HepG2 (cell line): ENCODE results near the gene ATP6V0A1. TPM values are rescaled to one million over a fixed set of nuclear protein-coding genes. Genes with fewer than 3 reads are reported as not detected.
A peak's percentile ranks its signal among the peaks of the same experiment; 100 is the strongest.

Source experiments
- CENPX ChIP-seq: sonication (generic); formaldehyde crosslinking; IDR thresholded peaks from 2 replicates; pipeline ENCODE4 v1.9.0; 2021; ENCODE audit warnings: mild to moderate bottlenecking, missing genetic modification reagents, moderate library complexity
- FOXA1 ChIP-seq, 2 experiments: fragments of 450-650 bp in 1 of 2; sonication (generic) in 1 of 2; formaldehyde crosslinking in 1 of 2; IDR thresholded peaks; 2 replicates each; pipeline versions ENCODE4 v1.4.0 to v1.6.1; 2016 to 2020; ENCODE audit warnings: missing genetic modification reagents in 1 of 2
- FOXO1 ChIP-seq: sonication (generic); formaldehyde crosslinking; IDR thresholded peaks from 2 replicates; pipeline ENCODE4 v1.4.0; 2020; ENCODE audit warnings: missing genetic modification reagents
- NCOA2 ChIP-seq: sonication (generic); formaldehyde crosslinking; IDR thresholded peaks from 2 replicates; pipeline ENCODE4 v1.8.0; 2022; ENCODE audit warnings: inconsistent platforms
- NRL ChIP-seq: sonication (generic); formaldehyde crosslinking; IDR thresholded peaks from 2 replicates; pipeline ENCODE4 v1.5.0; 2020; ENCODE audit warnings: missing genetic modification reagents, mild to moderate bottlenecking, moderate library complexity, borderline replicate concordance
- POLR2G ChIP-seq: fragments of 200-400 bp; formaldehyde crosslinking; IDR thresholded peaks from 2 replicates; pipeline ENCODE4 v1.6.1; 2018; ENCODE audit warnings: mild to moderate bottlenecking, low read depth, low read length, moderate library complexity
- SP4 ChIP-seq: sonication (generic); formaldehyde crosslinking; IDR thresholded peaks from 2 replicates; pipeline ENCODE4 v1.8.1; 2023; ENCODE audit warnings: mild to moderate bottlenecking, missing genetic modification reagents
- THAP11 ChIP-seq: IDR thresholded peaks from 2 replicates; pipeline ENCODE4 v1.6.1; 2016; ENCODE audit warnings: missing biosample characterization, missing genetic modification reagents
- ZBTB7B ChIP-seq: sonication (generic); formaldehyde crosslinking; IDR thresholded peaks from 2 replicates; pipeline ENCODE4 v1.4.0; 2020; ENCODE audit warnings: missing genetic modification reagents
- ZFP82 ChIP-seq: sonication (generic); formaldehyde crosslinking; IDR thresholded peaks from 2 replicates; pipeline ENCODE4 v1.5.1; 2020; ENCODE audit warnings: mild to moderate bottlenecking, missing genetic modification reagents, borderline replicate concordance
- ZFYVE20 ChIP-seq: sonication (generic); formaldehyde crosslinking; IDR thresholded peaks from 2 replicates; pipeline ENCODE4 v1.8.0; 2023; ENCODE audit warnings: low read depth, mild to moderate bottlenecking, moderate library complexity, missing genetic modification reagents, borderline replicate concordance
- ZNF24 ChIP-seq: fragments of 450-650 bp; IDR thresholded peaks from 2 replicates; pipeline ENCODE4 v1.6.1; 2017; ENCODE audit warnings: antibody characterized with exemption, mild to moderate bottlenecking
- ZNF850 ChIP-seq: sonication (generic); formaldehyde crosslinking; conservative IDR thresholded peaks from 2 replicates; pipeline ENCODE4 v1.9.0; 2021; ENCODE audit warnings: mild to moderate bottlenecking, missing genetic modification reagents
- polyA plus RNA-seq, 8 experiments: library from polyadenylated mRNA; depleted of rRNA in 3 of 8; stranded (reverse) in 7 of 8; unstranded in 1 of 8; fragments of >200 nt; fragmentation: Illumina TruSeq in 4 of 8; extraction: Trizol in 4 of 8; gene quantifications; 2 replicates each; pipeline versions ENCODE4 v1.2.1 to v1.2.3, GENCODE V29; 2011 to 2016; ENCODE audit warnings: low read depth in 4 of 8, missing spikeins in 1 of 8, mixed read lengths in 1 of 8; ENCODE audit not compliant: insufficient read depth in 1 of 8
- total RNA-seq, 5 experiments: library from RNA; depleted of rRNA; stranded (reverse); fragments of >200 nt; fragmentation: Illumina TruSeq; extraction: Trizol; gene quantifications; 2 replicates each; pipeline ENCODE4 v1.2.3, GENCODE V29; 2016; ENCODE audit warnings: low read depth in 1 of 5
- TF ChIP-seq, protein P1 (sequence below): sonication (generic); formaldehyde crosslinking; IDR thresholded peaks from 2 replicates; pipeline ENCODE4 v1.5.0; 2020; ENCODE audit warnings: mild to moderate bottlenecking, low read depth, missing genetic modification reagents, borderline replicate concordance
- TF ChIP-seq, protein P2 (sequence below): sonication (generic); formaldehyde crosslinking; IDR thresholded peaks from 2 replicates; pipeline ENCODE4 v1.4.0; 2020; ENCODE audit warnings: missing genetic modification reagents
- TF ChIP-seq, protein P3 (sequence below): sonication (generic); formaldehyde crosslinking; IDR thresholded peaks from 2 replicates; pipeline ENCODE4 v1.4.0; 2020; ENCODE audit warnings: missing genetic modification reagents; ENCODE audit errors: not compliant biosample characterization
- TF ChIP-seq, protein P4 (sequence below): sonication (generic); formaldehyde crosslinking; IDR thresholded peaks from 2 replicates; pipeline ENCODE4 v1.8.0; 2022; ENCODE audit warnings: mild to moderate bottlenecking, missing genetic modification reagents, moderate library complexity
- TF ChIP-seq, protein P5 (sequence below): sonication (generic); formaldehyde crosslinking; IDR thresholded peaks from 2 replicates; pipeline ENCODE4 v1.4.0; 2020; ENCODE audit warnings: missing genetic modification reagents, low read depth, mild to moderate bottlenecking, borderline replicate concordance
- TF ChIP-seq, protein P6 (sequence below): sonication (generic); formaldehyde crosslinking; IDR thresholded peaks from 2 replicates; pipeline ENCODE4 v1.4.0; 2020; ENCODE audit warnings: missing genetic modification reagents

Gene ATP6V0A1
- total and polyA plus RNA-seq, 2 of the 13 experiments (the other 11 are each of a cell fraction or from before 2014, with no cell fraction given): 27.9 to 54.1 TPM

DNA sequence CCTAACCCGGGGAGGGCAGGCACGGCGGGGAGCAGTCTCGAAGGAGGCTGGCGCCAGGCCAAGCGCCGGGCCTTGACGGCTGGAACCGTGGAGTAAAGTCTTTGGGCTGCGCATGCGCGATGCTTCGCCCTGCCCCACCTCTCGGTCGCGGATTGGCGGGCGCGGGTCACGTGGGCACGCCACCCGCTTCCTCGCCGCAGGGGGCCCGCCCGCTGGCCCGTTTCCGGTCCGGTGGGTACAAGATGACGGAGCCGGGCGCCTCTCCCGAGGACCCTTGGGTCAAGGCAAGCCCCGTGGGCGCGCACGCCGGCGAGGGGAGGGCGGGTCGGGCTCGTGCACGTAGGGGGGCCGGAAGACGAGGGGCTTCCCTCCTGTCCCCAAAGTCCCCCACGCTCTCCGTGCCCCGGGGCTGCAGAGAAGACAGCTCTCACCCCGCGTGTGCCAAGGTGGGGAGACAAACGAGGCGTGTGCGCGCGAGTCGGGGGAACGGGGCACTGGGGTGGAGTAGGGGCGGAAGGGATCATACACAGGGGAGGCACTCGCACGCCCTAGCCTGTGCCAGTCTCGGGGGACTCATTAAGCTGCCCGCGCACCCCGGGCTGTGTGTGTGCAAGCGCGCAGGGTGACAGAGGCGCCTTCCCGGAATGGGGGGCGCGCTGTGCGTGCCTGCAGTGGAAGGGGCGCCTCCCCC is 108.3 kb downstream of the ATP6V0A1 start, which contains the start of gene MLX (continued):
- TF ChIP-seq ZFP82 (CRISPR knock-in tag) (peak; percentile 79; the same call in 1 of the 2 replicates), ZBTB7B (CRISPR knock-in tag) (peak; percentile 91), CENPX (CRISPR knock-in tag) (no peak), ZNF24 (no peak), THAP11 (peak; percentile 86), ZNF850 (CRISPR knock-in tag) (peak; percentile 39; the same call in 1 of the 2 replicates), NCOA2 (CRISPR knock-in tag) (0 out of 2 replicates have a peak, but pooled peaks have one; percentile 11), FOXO1 (no peak; the same call in 1 of the 2 replicates), SP4 (0 out of 2 replicates have a peak, but pooled peaks have one; percentile 66), NRL (CRISPR knock-in tag) (peak; percentile 46; the same call in 1 of the 2 replicates), POLR2G (peak; percentile 88), FOXA1 (IDR thresholded peaks at IDR 0.05) (no peak), FOXA1 (CRISPR knock-in tag; IDR thresholded peaks at IDR 0.05) (peak; percentile 29; the same call in 1 of the 2 replicates), ZFYVE20 (CRISPR knock-in tag) (no peak; the same call in 1 of the 2 replicates)
- TF ChIP-seq, protein P1, sequence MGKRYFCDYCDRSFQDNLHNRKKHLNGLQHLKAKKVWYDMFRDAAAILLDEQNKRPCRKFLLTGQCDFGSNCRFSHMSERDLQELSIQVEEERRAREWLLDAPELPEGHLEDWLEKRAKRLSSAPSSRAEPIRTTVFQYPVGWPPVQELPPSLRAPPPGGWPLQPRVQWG: no peak
- TF ChIP-seq, protein P2, sequence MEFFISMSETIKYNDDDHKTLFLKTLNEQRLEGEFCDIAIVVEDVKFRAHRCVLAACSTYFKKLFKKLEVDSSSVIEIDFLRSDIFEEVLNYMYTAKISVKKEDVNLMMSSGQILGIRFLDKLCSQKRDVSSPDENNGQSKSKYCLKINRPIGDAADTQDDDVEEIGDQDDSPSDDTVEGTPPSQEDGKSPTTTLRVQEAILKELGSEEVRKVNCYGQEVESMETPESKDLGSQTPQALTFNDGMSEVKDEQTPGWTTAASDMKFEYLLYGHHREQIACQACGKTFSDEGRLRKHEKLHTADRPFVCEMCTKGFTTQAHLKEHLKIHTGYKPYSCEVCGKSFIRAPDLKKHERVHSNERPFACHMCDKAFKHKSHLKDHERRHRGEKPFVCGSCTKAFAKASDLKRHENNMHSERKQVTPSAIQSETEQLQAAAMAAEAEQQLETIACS (CRISPR knock-in tag): peak; percentile 99
- TF ChIP-seq, protein P3, sequence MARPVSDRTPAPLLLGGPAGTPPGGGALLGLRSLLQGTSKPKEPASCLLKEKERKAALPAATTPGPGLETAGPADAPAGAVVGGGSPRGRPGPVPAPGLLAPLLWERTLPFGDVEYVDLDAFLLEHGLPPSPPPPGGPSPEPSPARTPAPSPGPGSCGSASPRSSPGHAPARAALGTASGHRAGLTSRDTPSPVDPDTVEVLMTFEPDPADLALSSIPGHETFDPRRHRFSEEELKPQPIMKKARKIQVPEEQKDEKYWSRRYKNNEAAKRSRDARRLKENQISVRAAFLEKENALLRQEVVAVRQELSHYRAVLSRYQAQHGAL: no peak
- TF ChIP-seq, protein P4, sequence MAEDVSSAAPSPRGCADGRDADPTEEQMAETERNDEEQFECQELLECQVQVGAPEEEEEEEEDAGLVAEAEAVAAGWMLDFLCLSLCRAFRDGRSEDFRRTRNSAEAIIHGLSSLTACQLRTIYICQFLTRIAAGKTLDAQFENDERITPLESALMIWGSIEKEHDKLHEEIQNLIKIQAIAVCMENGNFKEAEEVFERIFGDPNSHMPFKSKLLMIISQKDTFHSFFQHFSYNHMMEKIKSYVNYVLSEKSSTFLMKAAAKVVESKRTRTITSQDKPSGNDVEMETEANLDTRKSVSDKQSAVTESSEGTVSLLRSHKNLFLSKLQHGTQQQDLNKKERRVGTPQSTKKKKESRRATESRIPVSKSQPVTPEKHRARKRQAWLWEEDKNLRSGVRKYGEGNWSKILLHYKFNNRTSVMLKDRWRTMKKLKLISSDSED: no peak; the same call in 1 of the 2 replicates
- TF ChIP-seq, protein P5, sequence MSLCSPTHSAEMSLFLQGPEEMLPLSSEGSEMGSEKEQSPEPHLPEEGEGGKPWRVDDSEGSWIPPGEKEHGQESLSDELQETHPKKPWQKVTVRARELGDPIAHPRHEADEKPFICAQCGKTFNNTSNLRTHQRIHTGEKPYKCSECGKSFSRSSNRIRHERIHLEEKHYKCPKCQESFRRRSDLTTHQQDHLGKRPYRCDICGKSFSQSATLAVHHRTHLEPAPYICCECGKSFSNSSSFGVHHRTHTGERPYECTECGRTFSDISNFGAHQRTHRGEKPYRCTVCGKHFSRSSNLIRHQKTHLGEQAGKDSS: no peak
- TF ChIP-seq, protein P6, sequence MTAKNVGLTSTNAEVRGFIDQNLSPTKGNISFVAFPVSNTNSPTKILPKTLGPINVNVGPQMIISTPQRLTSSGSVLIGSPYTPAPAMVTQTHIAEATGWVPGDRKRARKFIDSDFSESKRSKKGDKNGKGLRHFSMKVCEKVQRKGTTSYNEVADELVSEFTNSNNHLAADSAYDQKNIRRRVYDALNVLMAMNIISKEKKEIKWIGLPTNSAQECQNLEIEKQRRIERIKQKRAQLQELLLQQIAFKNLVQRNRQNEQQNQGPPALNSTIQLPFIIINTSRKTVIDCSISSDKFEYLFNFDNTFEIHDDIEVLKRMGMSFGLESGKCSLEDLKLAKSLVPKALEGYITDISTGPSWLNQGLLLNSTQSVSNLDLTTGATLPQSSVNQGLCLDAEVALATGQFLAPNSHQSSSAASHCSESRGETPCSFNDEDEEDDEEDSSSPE: peak; percentile 70
